ENCODE results near the gene MST1R.
"Not testable (repeated sequence)": the region's sequence is repeated elsewhere in the genome, so short reads cannot be mapped to it uniquely, and the experiment has no call there.

The MST1R gene

GRCh38 chr3:49917806-49918590 lies 14.3 kb upstream of the MST1R start:
- peak overlapping the region; percentile 39 to 73 (median 65) for H3K4me2 ChIP-seq
- H3K4me3 ChIP-seq = not testable (repeated sequence)
- peaks cover 14 to 36% (median 31%) of the 10 kb centered on the region in 10 experiments for H3K4me1 ChIP-seq

GRCh38 chr3:49916686-49917085 lies 13.0 kb upstream of the MST1R start:
- peaks cover 0 to 23% (median 0%) of the 10 kb centered on the region in 11 experiments; a peak in 5 of 22 replicates for H4K20me1 ChIP-seq
- TF ChIP-seq Cebpa-rat (IDR thresholded peaks at IDR 0.05) = peak; percentile 41 to 97 (median 91); a peak in 20 of 22 replicates
- H3K27me3 ChIP-seq = no peaks in the 10 kb centered on the region
- H3K9ac ChIP-seq = no peak overlapping the region; a peak in 2 of 22 replicates
- peaks cover 7 to 28% (median 15%) of the 10 kb centered on the region in 11 experiments; a peak in 17 of 22 replicates for H3K36me3 ChIP-seq
- peaks cover 19 to 43% (median 36%) of the 10 kb centered on the region in 10 experiments for H3K4me1 ChIP-seq
- H3K9me3 ChIP-seq (replicated peaks in 1 of 11) = no peaks in the 10 kb centered on the region
- peak overlapping the region in 10 of 11 experiments; percentile 37 to 70 (median 66); a peak in 20 of 22 replicates for H3K4me2 ChIP-seq
- 0 out of 22 replicates have a peak overlapping the region, but pooled peaks of 1 of the 11 experiments have one; percentile 6 for H3K27ac ChIP-seq
- no peak overlapping the region for H3K4me3 ChIP-seq

More at GRCh38 chr3:49917806-49918590, 14.3 kb upstream of the MST1R start:
- TF ChIP-seq Cebpa-rat (IDR thresholded peaks at IDR 0.05) = 0 out of 22 replicates have a peak, but pooled peaks of 1 of the 11 experiments have one; percentile 8
- Histone ChIP-seq H3K27ac (peak overlapping the region in 7 of 11 experiments; percentile 25 to 47 (median 34); a peak in 12 of 22 replicates), H3K36me3 (peaks cover 0 to 19% (median 3%) of the 10 kb centered on the region in 11 experiments; a peak in 13 of 22 replicates), H4K20me1 (peaks cover 0 to 23% (median 0%) of the 10 kb centered on the region in 11 experiments; a peak in 4 of 22 replicates), H3K9ac (peak overlapping the region in 5 of 11 experiments; percentile 2 to 41 (median 20); a peak in 3 of 22 replicates)
- not testable (repeated sequence) for H3K27me3 ChIP-seq; H3K9me3 ChIP-seq (replicated peaks in 1 of 11)

GRCh38 chr3:49914906-49915305 lies 11.2 kb upstream of the MST1R start:
- Histone ChIP-seq H3K9ac (0 out of 22 replicates have a peak overlapping the region, but pooled peaks of 1 of the 11 experiments have one; percentile 45), H3K27me3 (no peaks in the 10 kb centered on the region), H3K4me2 (no peak overlapping the region), H3K27ac (no peak overlapping the region), H3K4me1 (peaks cover 25 to 49% (median 40%) of the 10 kb centered on the region in 10 experiments), H3K4me3 (no peak overlapping the region), H3K9me3 (replicated peaks in 1 of 11) (no peaks in the 10 kb centered on the region), H4K20me1 (peaks cover 0 to 26% (median 0%) of the 10 kb centered on the region in 11 experiments; a peak in 5 of 22 replicates), H3K36me3 (peaks cover 18 to 39% (median 31%) of the 10 kb centered on the region in 11 experiments; a peak in 21 of 22 replicates)
- no peak for TF ChIP-seq Cebpa-rat (IDR thresholded peaks at IDR 0.05)

GRCh38 chr3:49912881-49913281 lies 9.2 kb upstream of the MST1R start:
- Histone ChIP-seq H4K20me1 (peaks cover 0 to 28% (median 0%) of the 10 kb centered on the region in 11 experiments; a peak in 5 of 22 replicates), H3K36me3 (peaks cover 30 to 51% (median 44%) of the 10 kb centered on the region in 11 experiments), H3K4me3 (no peak overlapping the region), H3K4me2 (no peak overlapping the region), H3K9me3 (replicated peaks in 1 of 11) (no peaks in the 10 kb centered on the region), H3K4me1 (peaks cover 15 to 37% (median 30%) of the 10 kb centered on the region in 10 experiments), H3K27ac (no peak overlapping the region), H3K27me3 (no peaks in the 10 kb centered on the region), H3K9ac (no peak overlapping the region)
- TF ChIP-seq Cebpa-rat (IDR thresholded peaks at IDR 0.05) = no peak

GRCh38 chr3:49911611-49912010 lies 7.9 kb upstream of the MST1R start:
- Histone ChIP-seq H3K4me3 (no peak overlapping the region), H3K9ac (peak overlapping the region in 4 of 11 experiments; percentile 14 to 39 (median 32); a peak in 5 of 22 replicates), H3K36me3 (peaks cover 30 to 51% (median 42%) of the 10 kb centered on the region in 11 experiments), H3K27ac (no peak overlapping the region), H3K4me1 (peaks cover 8 to 29% (median 21%) of the 10 kb centered on the region in 10 experiments), H3K9me3 (replicated peaks in 1 of 11) (no peaks in the 10 kb centered on the region), H3K4me2 (peak overlapping the region in 8 of 11 experiments; percentile 29 to 79 (median 67); a peak in 16 of 22 replicates), H3K27me3 (no peaks in the 10 kb centered on the region), H4K20me1 (peaks cover 0 to 25% (median 0%) of the 10 kb centered on the region in 11 experiments; a peak in 6 of 22 replicates)
- no peak for TF ChIP-seq Cebpa-rat (IDR thresholded peaks at IDR 0.05)

- Histone ChIP-seq H4K20me1 (peaks cover 0 to 20% (median 0%) of the 10 kb centered on the region in 11 experiments; a peak in 5 of 22 replicates), H3K9ac (peak overlapping the region in 1 of 11 experiments; percentile 30; a peak in 2 of 22 replicates), H3K4me1 (peaks cover 10 to 29% (median 22%) of the 10 kb centered on the region in 10 experiments), H3K36me3 (peaks cover 30 to 51% (median 42%) of the 10 kb centered on the region in 11 experiments), H3K27me3 (no peaks in the 10 kb centered on the region), H3K9me3 (replicated peaks in 1 of 11) (no peaks in the 10 kb centered on the region), H3K4me3 (no peak overlapping the region), H3K27ac (no peak overlapping the region), H3K4me2 (peak overlapping the region in 6 of 11 experiments; percentile 42 to 79 (median 71); a peak in 11 of 22 replicates)
- TF ChIP-seq Cebpa-rat (IDR thresholded peaks at IDR 0.05) = no peak
Measured at GRCh38 chr3:49911124-49911420, 7.4 kb upstream of the MST1R start.

- TF ChIP-seq Cebpa-rat (IDR thresholded peaks at IDR 0.05) = no peak
- Histone ChIP-seq H3K36me3 (peaks cover 30 to 51% (median 42%) of the 10 kb centered on the region in 11 experiments), H3K4me3 (no peak overlapping the region), H3K9me3 (replicated peaks in 1 of 11) (no peaks in the 10 kb centered on the region), H4K20me1 (peaks cover 0 to 20% (median 0%) of the 10 kb centered on the region in 11 experiments; a peak in 5 of 22 replicates), H3K27ac (no peak overlapping the region), H3K27me3 (no peaks in the 10 kb centered on the region), H3K4me2 (no peak overlapping the region), H3K9ac (no peak overlapping the region), H3K4me1 (peaks cover 15 to 29% (median 25%) of the 10 kb centered on the region in 10 experiments)
Measured at GRCh38 chr3:49910409-49911123, 6.9 kb upstream of the MST1R start.

GRCh38 chr3:49908373-49909199 lies 4.9 kb upstream of the MST1R start:
- Histone ChIP-seq H3K4me2 (no peak overlapping the region), H3K36me3 (peaks cover 30 to 51% (median 42%) of the 10 kb centered on the region in 11 experiments), H3K27me3 (no peaks in the 10 kb centered on the region), H4K20me1 (peaks cover 0 to 20% (median 0%) of the 10 kb centered on the region in 11 experiments; a peak in 4 of 22 replicates), H3K27ac (no peak overlapping the region), H3K4me1 (peaks cover 18 to 47% (median 40%) of the 10 kb centered on the region in 10 experiments), H3K9me3 (replicated peaks in 1 of 11) (no peaks in the 10 kb centered on the region), H3K4me3 (no peak overlapping the region), H3K9ac (peak overlapping the region in 1 of 11 experiments; percentile 14; a peak in 1 of 22 replicates)
- TF ChIP-seq Cebpa-rat (IDR thresholded peaks at IDR 0.05) = no peak
